Endothelial cell of umbilical vein (primary cell): ENCODE measurements around the gene CELSR3. TPM values are rescaled to one million over a fixed set of nuclear protein-coding genes. Genes with fewer than 3 reads are reported as not detected.

Experiments used
- BruUV-seq: library from RNA; stranded (reverse); fragments of 400-500 nt; replicated peaks from 2 replicates; lab custom pipeline; 2021; lab: Mats Ljungman, UMichigan
- CTCF ChIA-PET: fragments of 300-600, 350-600 bp; sonication (Branson Sonifier 250); formaldehyde crosslinking; loops from one replicate; lab custom pipeline; 2021; ENCODE audit warnings: antibody characterized with exemption, inconsistent platforms; lab: Charles Lee
- POLR2A ChIA-PET: fragments of 300-600, 350-600 bp; sonication (Branson Sonifier 250); formaldehyde crosslinking; loops from one replicate; lab custom pipeline; 2021; ENCODE audit warnings: antibody characterized with exemption, inconsistent platforms; lab: Charles Lee
- DNase-seq: peaks from one replicate; pipeline ENCODE4 v3.0.0-alpha.2; 2011; ENCODE audit warnings: low read depth, low spot score
- FAIRE-seq: peaks from 2 replicates; lab custom pipeline; 2011; peaks lifted over from hg19 to GRCh38; lab: Jason Lieb, UNC
- H2AFZ ChIP-seq: 2 replicates; pipeline ENCODE4 v1.6.0; 2012; ENCODE audit warnings: low read depth, low read length, control low read depth, inconsistent platforms
- H3K27ac ChIP-seq: 2 replicates; pipeline ENCODE4 v1.5.1; 2011; ENCODE audit warnings: low read depth, mild to moderate bottlenecking, control low read depth, low read length, moderate library complexity; ENCODE audit not compliant: insufficient read depth
- H3K27me3 ChIP-seq, 2 experiments: 2 replicates each; pipeline versions ENCODE4 v1.6.0 to v1.6.1; 2011; ENCODE audit warnings: low read length in 2 of 2, mixed read lengths in 1 of 2; ENCODE audit not compliant: control insufficient read depth in 2 of 2, insufficient read depth in 2 of 2
- H3K36me3 ChIP-seq, 2 experiments: 2 replicates in 1 of 2; 3 replicates in 1 of 2; pipeline ENCODE4 v1.5.1; 2011; ENCODE audit warnings: low read length in 2 of 2, mild to moderate bottlenecking in 1 of 2, moderate library complexity in 1 of 2; ENCODE audit not compliant: control insufficient read depth in 2 of 2, insufficient read depth in 2 of 2; ENCODE audit errors: extremely low read depth in 1 of 2
- H3K4me1 ChIP-seq: 3 replicates; pipeline ENCODE4 v1.5.1; 2011; ENCODE audit warnings: mild to moderate bottlenecking, low read length; ENCODE audit not compliant: control insufficient read depth, insufficient read depth; ENCODE audit errors: extremely low read depth
- H3K4me2 ChIP-seq: 2 replicates; pipeline ENCODE4 v1.6.1; 2011; ENCODE audit warnings: low read length, control low read depth, mixed read lengths; ENCODE audit not compliant: insufficient read depth
- H3K4me3 ChIP-seq, 3 experiments: fragments of 200-600 bp in 1 of 3; sonication (generic), shearing (Covaris generic) in 1 of 3; replicated peaks in 1 of 3; 2 replicates each; pipeline ENCODE4 v1.5.1; 2011 to 2016; ENCODE audit warnings: control low read depth in 3 of 3, low read length in 3 of 3, mild to moderate bottlenecking in 2 of 3, inconsistent platforms in 1 of 3, low read depth in 1 of 3, moderate library complexity in 1 of 3; ENCODE audit not compliant: insufficient read depth in 1 of 3
- H3K79me2 ChIP-seq: 2 replicates; pipeline ENCODE4 v1.6.0; 2012; ENCODE audit warnings: low read length, inconsistent platforms; ENCODE audit not compliant: control insufficient read depth, insufficient read depth
- H3K9ac ChIP-seq: replicated peaks from 2 replicates; pipeline ENCODE3; 2011; ENCODE audit warnings: low read length, control low read depth; ENCODE audit not compliant: insufficient read depth; ENCODE audit errors: extremely low read depth
- H3K9me1 ChIP-seq: replicated peaks from 3 replicates; pipeline ENCODE4 v1.6.0; 2011; ENCODE audit warnings: mild to moderate bottlenecking, low read length; ENCODE audit not compliant: control insufficient read depth, insufficient read depth; ENCODE audit errors: extremely low read depth
- H3K9me3 ChIP-seq: replicated peaks from 2 replicates; pipeline ENCODE4 v1.5.1; 2012; ENCODE audit warnings: low read length, inconsistent platforms; ENCODE audit not compliant: control insufficient read depth, insufficient read depth
- H4K20me1 ChIP-seq: replicated peaks from 2 replicates; pipeline ENCODE3; 2011; ENCODE audit warnings: mild to moderate bottlenecking, low read length; ENCODE audit not compliant: control insufficient read depth, insufficient read depth; ENCODE audit errors: extremely low read depth
- EZH2 ChIP-seq: IDR thresholded peaks from 2 replicates; pipeline ENCODE4 v1.6.1; 2012; ENCODE audit warnings: borderline replicate concordance, low read depth, mild to moderate bottlenecking, moderate library complexity, low read length, inconsistent platforms; ENCODE audit not compliant: severe bottlenecking
- FOS ChIP-seq: IDR thresholded peaks from 2 replicates; pipeline ENCODE4 v1.6.1; 2011; ENCODE audit warnings: mild to moderate bottlenecking, low read length, moderate library complexity, borderline replicate concordance; ENCODE audit not compliant: insufficient read depth
- GATA2 ChIP-seq: IDR thresholded peaks from 2 replicates; pipeline ENCODE4 v1.7.0; 2011; ENCODE audit warnings: low read depth, mild to moderate bottlenecking, moderate library complexity, mixed read lengths, low read length; ENCODE audit not compliant: insufficient read length, insufficient read depth
- JUN ChIP-seq: IDR thresholded peaks from 2 replicates; pipeline ENCODE4 v1.6.1; 2011; ENCODE audit warnings: borderline replicate concordance, low read depth; ENCODE audit not compliant: insufficient read length, insufficient read depth
- MYC ChIP-seq: IDR thresholded peaks from one replicate; pipeline ENCODE4 v1.6.1; 2011; ENCODE audit warnings: mild to moderate bottlenecking, low read depth, low read length
- POLR2A ChIP-seq: IDR thresholded peaks from 2 replicates; pipeline ENCODE4 v1.6.1; 2012; ENCODE audit warnings: low read depth, mild to moderate bottlenecking, control low read depth, low read length
- POLR2AphosphoS5 ChIP-seq: IDR thresholded peaks from 2 replicates; pipeline ENCODE4 v1.6.1; 2012; ENCODE audit warnings: low read depth, mild to moderate bottlenecking, control low read depth, low read length, moderate library complexity; ENCODE audit not compliant: insufficient read depth
- dilution Hi-C: fragments of 300-500 bp; cut with MboI; formaldehyde crosslinking; loops from one replicate; pipeline ENCODE4 v1.15.0; 2019; ENCODE audit warnings: low sequenced_read_pairs; ENCODE audit not compliant: extremely low pct_ligation_motif_present
- intact Hi-C: fragments of 100-400 bp; cut with micrococcal nuclease; formaldehyde crosslinking; loops from one replicate; pipeline ENCODE4 v1.10.0; 2022
- polyA plus RNA-seq, 4 experiments: library from polyadenylated mRNA; depleted of rRNA in 3 of 4; stranded (reverse) in 3 of 4; unstranded in 1 of 4; fragments of >200 nt; gene quantifications; 2 replicates each; pipeline versions ENCODE4 v1.2.1 to v1.2.3, GENCODE V29; 2011 to 2012; ENCODE audit warnings: missing spikeins in 1 of 4
- total RNA-seq: library from RNA; stranded (reverse); gene quantifications from 2 replicates; pipeline ENCODE4 v1.2.3, GENCODE V29; 2021
- TF ChIP-seq, protein P1 (sequence below): IDR thresholded peaks from 2 replicates; pipeline ENCODE4 v1.6.1; 2011; ENCODE audit not compliant: insufficient read depth, insufficient read length
- TF ChIP-seq, protein P2 (sequence below), 2 donors: IDR thresholded peaks; 1 replicate in 1 of 2; 2 replicates in 1 of 2; pipeline ENCODE4 v1.5.1; 2011; ENCODE audit warnings: low read length in 2 of 2, mild to moderate bottlenecking in 2 of 2, moderate library complexity in 2 of 2, control low read depth in 1 of 2, inconsistent platforms in 1 of 2, low read depth in 1 of 2; ENCODE audit not compliant: insufficient read depth in 1 of 2; ENCODE audit errors: extremely low read depth in 1 of 2

The CELSR3 gene
- total and polyA plus RNA-seq, 2 donors (not counting 3 experiments of a cell fraction or from before 2014, with no cell fraction given): 0.25 to 0.71 TPM

DNA sequence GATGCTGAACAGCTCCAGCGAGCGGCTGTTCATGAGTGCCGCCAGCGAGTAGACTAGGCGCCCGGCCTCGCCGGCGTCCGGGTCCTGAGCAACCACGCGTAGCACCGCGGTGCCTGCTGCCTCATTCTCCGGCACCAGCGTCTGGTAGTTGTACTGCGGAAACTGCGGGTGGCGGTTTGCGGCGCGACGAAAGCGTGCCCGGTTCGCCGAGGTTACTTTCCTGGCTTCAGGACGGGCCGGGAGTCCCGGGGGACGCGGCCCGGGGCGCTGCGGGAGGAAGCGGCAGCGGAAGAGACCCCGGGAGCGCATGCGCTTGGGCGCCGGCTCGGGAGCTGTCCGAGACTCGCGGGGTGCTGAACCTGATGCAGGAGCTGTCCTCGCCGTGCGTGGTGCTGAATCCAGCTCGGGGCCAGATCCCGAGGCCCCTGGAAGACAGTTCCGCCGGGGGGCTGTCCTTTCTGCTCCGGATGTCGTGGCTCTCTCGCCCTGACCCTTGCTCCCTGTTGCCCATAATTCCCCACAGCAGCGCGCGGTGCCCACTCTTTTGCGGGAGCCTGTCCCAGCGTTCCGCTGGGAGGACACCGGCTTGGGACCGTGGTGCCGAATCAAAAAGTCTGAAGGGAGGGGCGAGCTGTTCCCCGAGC, 1.1 kb downstream of the CELSR3 start:
- H3K27me3 ChIP-seq: peaks cover 8 to 10% of the 10 kb centered on the region in 2 experiments
- dilution Hi-C loops (no loop called here), intact Hi-C loops (no loop called here)
- BruUV-seq: no TSS peak
- peak overlapping the region; percentile 25 for H2AFZ ChIP-seq
- ChIA-PET CTCF (interaction anchor here (0.9 to 2.9 kb wide), 3 partner anchors 13 to 52 kb away, joined by 4 to 20 read pairs (median 5); partner anchors contain the start of genes SLC26A6 and UQCRC1), POLR2A (no interaction called here)
- no peaks in the 10 kb centered on the region for H4K20me1 ChIP-seq
- no peaks in the 10 kb centered on the region for H3K9me1 ChIP-seq
- H3K27ac ChIP-seq: no peak overlapping the region
- TF ChIP-seq JUN (no peak), EZH2 (no peak), GATA2 (no peak), POLR2A (no peak), FOS (no peak), POLR2AphosphoS5 (peak; percentile 28), MYC (no peak)
- TF ChIP-seq, protein P1, sequence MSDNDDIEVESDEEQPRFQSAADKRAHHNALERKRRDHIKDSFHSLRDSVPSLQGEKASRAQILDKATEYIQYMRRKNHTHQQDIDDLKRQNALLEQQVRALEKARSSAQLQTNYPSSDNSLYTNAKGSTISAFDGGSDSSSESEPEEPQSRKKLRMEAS: peak; percentile 42
- TF ChIP-seq, protein P2, sequence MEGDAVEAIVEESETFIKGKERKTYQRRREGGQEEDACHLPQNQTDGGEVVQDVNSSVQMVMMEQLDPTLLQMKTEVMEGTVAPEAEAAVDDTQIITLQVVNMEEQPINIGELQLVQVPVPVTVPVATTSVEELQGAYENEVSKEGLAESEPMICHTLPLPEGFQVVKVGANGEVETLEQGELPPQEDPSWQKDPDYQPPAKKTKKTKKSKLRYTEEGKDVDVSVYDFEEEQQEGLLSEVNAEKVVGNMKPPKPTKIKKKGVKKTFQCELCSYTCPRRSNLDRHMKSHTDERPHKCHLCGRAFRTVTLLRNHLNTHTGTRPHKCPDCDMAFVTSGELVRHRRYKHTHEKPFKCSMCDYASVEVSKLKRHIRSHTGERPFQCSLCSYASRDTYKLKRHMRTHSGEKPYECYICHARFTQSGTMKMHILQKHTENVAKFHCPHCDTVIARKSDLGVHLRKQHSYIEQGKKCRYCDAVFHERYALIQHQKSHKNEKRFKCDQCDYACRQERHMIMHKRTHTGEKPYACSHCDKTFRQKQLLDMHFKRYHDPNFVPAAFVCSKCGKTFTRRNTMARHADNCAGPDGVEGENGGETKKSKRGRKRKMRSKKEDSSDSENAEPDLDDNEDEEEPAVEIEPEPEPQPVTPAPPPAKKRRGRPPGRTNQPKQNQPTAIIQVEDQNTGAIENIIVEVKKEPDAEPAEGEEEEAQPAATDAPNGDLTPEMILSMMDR (IDR thresholded peaks at IDR 0.05; ENCODE audit: extremely low read depth in 1 of 2, insufficient read depth in 1 of 2, low read depth in 1 of 2, low read length in 2 of 2): no peak
- H3K4me3 ChIP-seq: peak overlapping the region in 1 of 3 experiments; percentile 20
- H3K9me3 ChIP-seq: no peaks in the 10 kb centered on the region
- H3K9ac ChIP-seq: no peak overlapping the region
- FAIRE-seq: peak; percentile 80
- peaks cover 8% of the 10 kb centered on the region for H3K4me1 ChIP-seq
- H3K36me3 ChIP-seq: no peaks in the 10 kb centered on the region
- H3K4me2 ChIP-seq: peak overlapping the region; percentile 27
- H3K79me2 ChIP-seq: no peaks in the 10 kb centered on the region
- peak; percentile 43 for DNase-seq
